Activated CD8-positive, alpha-beta memory T cell treated with anti-CD3 and anti-CD28 coated beads, Interleukin-2, amount 50 U/mL, for 1 hour (primary cell): ENCODE results near the gene FXR1.
"Not testable (repeated sequence)": the region's sequence is repeated elsewhere in the genome, so short reads cannot be mapped to it uniquely, and the experiment has no call there.

Experiments used
- DNase-seq: peaks from one replicate; pipeline ENCODE4 v3.0.0-alpha.2; 2020; ENCODE audit errors: extremely low read depth

Gene FXR1

DNA sequence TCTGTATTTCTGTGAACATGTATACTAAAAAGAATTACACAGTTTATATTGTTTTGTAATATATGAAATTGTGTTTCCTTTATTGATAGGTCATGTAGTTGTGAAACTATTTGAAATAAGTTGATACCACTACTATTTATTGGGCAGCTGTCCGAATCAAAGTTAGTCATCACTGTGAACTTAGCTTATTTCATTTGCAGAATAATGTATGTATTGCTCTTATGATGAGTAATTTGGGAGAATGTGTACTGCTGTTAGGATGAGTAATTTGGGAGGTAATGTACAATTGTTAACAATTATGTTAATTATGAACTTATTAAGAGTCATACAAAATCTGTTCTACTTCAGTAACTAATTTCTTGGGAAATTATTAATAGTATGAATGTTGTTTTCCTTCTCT, 22.2 kb downstream of the FXR1 start:
- no peak for DNase-seq

DNA sequence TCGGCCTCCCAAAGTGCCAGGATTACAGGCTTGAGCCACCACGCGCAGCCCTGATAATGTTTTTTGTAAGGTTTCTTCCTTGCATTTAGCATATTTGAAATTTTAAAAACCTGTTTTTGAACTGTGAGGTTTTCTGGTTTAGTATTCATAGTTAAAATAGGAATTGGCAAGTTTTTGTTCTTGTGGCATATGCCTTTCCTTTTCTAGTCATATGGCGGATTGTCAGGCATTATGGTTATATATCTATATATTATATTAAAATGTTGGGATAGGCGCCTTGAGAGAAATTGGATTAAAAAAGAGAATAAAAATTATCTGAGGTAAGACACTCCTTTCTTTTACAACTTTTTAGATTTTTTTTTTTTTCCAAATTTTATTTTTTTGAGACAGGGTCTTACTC, 28.4 kb downstream of the FXR1 start:
- DNase-seq: no peak

DNA sequence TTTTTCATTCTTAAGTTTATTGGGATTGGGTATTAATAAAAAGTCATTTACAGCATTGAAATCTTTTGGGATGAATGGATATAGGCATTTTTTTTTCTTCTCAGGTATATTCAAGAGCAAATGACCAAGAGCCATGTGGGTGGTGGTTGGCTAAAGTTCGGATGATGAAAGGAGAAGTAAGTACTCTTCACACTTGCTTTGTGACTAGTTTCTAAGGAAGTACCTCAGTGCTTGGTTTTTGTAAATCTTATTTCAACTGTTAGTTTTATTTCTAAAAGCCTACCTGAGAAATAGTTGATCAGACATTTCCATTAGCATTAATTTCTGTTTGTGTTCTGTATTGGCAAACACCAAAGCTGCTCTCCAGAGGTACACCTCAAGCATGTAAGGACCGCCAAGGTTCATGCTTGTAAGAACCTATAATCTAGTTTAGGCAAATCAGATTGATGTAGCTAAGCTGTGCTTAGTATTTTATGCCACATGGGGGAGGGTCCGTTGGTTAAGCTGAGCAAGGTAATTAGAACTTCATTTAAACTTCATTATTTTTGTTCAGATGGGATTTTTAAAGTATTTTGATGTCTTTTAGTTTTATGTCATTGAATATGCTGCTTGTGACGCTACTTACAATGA, 35.4 kb downstream of the FXR1 start:
- DNase-seq: no peak

DNA sequence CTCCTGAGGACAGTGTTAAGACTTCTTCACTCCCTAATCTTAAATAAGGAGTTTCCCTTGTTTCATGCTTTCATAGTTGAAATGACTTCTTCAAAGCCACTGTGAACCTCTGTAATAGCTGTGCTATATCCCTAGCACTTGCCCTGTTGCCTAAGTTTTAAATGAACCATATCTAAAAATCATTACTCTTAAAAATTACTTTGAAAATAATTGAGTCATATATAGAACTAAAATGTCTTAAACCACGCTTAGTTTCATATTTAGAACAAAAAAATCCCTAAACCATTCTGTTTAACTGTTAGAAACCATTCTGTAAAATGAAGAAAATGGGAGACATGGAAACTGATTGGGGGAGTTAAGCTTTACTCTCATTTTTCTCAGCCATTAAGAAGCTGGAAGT, 47.2 kb downstream of the FXR1 start:
- DNase-seq: no peak

DNA sequence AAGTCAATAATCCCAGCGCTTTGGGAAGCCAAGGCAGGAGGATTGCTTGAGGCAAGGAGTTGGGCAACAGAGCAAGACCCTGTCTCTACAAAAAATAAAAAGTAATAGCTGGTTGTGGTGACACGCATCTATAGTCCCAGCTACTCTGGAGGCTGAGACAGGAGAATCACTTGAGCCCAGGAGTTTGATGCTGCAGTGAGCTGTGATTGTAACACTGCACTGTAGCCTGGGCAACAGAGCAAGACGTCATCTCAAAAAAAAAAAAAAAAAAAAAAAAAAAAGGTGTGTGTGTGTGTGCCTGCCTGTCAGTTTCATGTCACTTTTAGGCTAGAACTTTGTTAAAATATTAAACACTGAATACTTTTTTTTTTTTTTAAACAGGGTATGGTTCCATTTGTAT, 48.6 kb downstream of the FXR1 start:
- no peak for DNase-seq

DNA sequence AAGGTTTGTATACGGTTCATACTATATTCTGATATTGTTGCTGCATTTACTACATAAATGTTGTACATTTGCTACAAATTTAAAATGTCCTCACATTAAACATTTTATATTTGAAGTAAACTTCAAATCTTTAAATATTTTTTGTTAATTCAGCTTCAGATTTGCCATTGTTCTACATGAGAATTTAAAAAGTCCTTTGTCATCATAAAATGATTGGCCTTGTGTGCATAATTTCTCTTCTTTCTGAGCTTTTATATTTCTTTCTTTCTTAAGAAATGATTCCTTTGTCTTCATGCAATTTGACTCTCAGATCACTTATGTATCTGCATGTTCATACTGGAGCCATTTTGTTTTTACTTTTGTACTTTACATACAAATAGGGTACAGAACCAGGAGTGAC, 49.1 kb downstream of the FXR1 start:
- no peak for DNase-seq

DNA sequence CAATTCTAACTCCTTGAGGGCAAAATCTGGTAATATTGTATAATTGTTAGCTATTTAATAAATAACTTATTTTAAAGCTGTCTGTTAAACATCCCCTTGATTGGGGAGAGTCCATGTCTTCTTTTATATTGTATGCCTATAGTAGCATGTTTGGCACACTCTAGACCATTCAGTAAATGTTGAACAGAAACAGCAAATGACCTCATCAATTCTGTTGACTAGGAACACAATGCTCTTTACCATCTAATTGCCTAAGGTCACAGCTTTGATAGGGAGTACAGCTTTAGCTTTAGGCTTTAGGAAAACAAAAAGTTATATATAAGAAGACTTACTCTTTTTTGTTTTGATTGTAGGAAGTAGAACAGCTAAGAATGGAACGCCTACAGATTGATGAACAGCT, 50.1 kb downstream of the FXR1 start:
- DNase-seq: no peak

DNA sequence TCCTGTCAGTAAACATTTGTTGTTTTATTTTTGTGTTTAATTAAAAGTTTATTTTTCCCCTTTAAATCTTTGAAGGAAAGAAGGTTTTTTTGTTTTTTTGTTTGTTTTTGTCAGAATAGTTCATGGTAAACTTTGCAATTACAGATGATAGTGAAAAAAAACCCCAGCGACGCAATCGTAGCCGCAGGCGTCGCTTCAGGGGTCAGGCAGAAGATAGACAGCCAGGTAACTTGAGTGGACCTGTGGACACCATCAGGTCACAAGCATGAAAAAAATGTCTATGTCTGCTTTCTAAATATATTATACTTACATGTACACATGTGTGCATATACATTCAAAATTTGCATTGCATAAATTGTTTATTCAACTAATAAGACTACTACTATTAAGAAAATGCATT, 58.5 kb downstream of the FXR1 start:
- DNase-seq: no peak

DNA sequence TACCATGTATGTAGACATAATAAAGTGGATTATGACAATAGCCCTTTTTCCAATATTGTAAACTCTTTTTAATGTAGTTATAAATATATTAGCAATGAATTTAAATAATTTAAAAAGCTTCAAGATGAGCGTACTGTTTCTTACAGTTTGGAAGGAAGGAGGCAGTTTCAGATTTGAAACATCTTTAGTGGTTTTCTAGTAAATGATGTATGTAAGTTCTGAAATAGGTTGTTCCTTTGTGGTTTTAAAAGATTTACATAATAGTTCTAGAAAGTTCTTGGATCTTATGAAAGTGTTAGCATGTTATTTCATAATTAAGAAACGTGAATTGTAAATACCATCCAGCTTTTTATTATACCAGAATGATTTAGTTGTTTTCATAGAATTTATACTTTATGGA, 61.1 kb downstream of the FXR1 start:
- no peak for DNase-seq

DNA sequence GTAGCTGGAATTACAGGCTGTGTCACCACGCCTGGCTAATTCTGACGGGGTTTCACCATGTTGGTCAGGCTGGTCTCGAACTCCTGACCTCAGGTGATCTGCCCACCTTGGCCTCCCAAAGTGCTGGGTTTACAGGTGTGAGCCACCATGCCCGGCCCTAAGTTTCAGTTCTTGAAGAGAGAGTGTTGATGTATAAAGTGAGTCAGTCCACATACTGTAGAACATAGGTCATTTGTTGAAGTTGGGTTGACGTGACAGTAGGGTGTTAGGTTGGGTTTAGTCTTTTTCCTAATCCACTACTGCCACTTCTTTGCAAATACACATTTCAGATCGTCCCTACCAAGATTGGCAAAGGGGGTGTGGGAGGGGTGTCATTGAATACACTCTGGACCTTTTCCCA, 61.8 kb downstream of the FXR1 start:
- no peak for DNase-seq

DNA sequence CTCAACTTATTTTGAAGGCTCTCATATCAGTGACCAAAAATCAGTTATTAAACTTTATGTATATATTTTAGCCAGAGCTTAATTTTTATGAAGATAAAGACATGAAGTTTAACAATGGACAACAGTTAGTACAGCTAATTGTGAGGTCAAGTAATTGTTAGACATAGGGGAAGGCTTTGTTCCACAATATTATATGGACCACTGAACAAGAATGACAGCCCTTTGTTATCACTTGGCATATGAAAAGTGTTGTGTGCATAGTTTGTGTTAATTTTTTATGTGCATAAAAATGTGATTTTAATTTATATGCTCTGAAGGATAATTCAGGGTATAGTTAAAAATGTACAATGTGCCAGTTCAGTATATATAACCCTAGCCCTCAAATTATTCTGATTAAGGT, 65.0 kb downstream of the FXR1 start:
- DNase-seq: no peak

DNA sequence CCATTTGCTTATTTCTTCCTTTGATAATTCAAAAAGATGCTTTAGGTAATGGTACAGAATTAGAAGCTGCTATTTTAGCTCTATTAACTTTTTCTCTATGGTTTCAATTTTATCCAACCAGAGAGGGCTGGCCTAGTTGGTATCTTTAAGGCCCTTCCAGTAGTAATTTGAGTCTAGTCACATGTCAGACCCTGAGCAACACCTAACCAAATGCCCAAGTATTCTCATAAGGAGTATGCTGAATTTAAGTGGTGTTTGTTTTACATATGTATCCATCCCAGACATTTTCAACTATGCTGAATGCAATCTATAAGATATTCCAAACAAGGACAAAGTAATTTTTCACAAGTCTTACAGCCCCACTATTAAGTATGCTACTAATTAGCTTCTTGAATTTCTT, 67.5 kb downstream of the FXR1 start:
- DNase-seq: no peak

DNA sequence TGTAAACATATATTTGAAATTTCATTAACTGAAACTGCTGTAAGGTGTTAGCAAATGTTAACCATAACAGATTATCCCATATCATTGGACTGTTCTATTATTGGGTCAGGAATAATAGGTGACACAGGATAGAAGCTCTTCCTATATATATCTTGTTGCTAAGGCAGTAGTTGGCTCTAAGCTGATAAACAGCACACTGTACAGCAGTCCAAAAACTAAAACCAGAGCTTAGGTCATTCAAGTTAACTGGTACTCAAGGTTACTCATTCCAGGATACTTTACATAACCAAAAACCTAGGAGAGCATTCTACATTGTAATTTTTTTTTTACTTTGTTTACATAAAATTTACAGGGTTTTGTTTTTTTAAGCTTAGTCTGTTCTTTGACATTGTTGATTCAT, 68.1 kb downstream of the FXR1 start:
- no peak for DNase-seq

DNA sequence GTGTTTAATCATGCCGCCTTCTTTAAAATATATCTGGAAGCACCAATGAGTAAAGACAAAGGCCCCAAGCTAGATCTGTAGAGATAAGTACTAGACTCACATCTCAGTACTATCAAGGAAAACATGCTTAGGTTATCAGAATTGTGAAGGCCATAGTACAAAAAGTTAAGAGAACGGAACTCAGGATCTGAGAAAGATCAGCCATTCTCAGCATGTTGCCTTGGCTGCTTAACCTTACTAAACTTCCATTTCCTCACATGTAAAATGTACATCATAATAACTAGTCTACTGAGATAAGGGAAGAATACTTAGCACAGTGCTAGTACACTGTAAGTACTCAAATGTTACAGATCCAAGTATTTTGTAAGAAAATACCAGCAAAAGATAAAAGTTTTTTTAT, 69.4 kb downstream of the FXR1 start:
- no peak for DNase-seq

DNA sequence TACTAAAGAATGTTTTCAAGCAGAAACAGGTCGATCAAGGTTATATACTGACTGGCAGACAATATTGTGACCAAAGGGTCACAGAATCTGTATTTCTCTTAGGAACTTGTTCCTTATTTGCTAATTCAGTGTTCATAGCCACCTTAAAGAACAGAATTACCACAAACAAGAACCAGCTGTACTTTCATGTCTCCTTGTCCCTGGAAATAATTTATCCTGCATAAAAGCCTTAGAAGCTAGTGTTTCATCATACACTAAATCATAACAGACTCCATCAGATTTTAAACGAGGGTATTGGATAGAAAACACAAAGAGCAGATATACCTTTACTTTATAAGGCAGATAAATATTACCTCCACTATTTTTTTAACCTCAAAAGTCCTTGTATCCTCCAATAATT, 70.7 kb downstream of the FXR1 start:
- DNase-seq: no peak

DNA sequence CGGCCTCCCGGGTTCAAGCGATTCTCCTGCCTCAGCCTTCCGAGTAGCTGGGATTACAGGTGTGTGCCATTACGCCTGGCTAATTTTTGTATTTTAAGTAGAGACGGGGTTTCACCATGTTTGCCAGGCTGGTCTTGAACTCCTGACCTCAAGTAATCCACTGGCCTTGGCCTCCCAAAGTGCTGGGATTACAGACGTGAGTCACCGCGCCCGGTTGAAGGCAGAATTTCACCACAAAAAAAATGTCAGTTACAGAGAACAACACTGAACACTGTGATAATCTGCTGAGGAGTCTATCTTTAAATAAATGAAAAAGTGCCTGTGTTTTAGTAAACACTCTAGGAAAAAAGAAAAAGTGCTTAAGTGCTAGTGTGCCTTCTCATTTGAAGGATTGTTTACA, 73.9 kb downstream of the FXR1 start:
- not testable (repeated sequence) for DNase-seq

DNA sequence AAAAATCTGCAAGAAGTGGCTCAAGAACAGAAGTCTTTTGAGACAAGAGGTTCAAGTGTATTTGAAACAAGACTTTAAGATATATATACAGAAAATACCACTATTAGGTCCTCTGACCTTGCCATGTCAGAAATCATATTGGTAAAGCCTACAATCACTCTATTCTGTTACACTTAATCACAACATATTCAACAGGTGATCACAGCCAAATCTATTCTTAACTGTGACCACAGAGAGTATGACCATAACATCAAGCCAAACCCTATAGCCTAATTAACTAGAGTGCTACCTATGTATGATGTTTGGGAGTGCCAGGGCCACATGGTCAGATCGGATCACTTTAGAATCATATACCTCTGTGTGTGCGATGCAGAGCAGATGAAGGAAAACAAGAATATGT, 74.9 kb downstream of the FXR1 start:
- no peak for DNase-seq

DNA sequence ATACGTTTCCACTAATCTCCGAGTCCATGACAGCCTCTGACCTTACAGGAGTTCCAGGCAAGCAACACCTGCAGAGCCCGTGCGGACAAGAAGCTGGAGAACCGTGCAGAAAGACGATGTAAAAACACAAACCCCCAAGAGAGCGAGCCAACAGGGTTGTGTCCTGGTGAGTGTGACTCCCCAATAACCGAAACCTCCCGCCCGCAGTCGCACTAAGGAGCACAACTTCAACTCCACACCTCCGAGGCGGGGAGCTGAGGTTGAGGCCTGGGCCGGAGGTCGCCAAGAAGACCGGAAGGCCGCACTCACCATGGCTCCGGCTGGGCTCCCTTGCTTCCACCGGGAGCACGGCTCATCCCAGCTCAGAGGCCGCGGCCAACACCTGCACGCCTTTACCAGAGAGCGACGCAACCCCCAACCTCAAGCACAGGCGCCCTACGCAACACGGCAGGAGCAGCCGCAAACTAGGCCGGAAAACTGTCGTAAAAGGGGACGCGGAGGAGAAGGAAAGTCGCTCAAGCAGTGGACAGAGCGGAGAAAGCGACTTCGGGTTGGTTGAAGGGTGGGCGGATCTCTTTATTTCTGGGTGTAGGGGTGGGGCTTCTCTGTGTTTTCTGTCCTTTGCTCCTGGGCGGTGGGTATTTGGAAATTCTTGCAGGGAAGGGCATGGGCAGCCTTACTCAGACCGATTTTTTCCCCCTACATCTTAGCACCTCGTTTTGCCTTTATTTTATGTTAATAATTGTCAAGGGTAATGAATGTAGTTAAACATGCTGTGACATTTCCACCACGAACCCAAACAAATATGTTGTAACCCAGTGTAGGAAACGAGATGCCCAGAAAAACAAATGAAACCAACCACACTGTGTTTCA, 77.1 kb downstream of the FXR1 start, which contains the start of gene DNAJC19:
TSS of gene DNAJC19 (minus strand) at position 446 of the 873 bp plus-strand sequence. CDS start at position 312, 134 bp downstream.
- DNase-seq: peak; percentile 83

DNA sequence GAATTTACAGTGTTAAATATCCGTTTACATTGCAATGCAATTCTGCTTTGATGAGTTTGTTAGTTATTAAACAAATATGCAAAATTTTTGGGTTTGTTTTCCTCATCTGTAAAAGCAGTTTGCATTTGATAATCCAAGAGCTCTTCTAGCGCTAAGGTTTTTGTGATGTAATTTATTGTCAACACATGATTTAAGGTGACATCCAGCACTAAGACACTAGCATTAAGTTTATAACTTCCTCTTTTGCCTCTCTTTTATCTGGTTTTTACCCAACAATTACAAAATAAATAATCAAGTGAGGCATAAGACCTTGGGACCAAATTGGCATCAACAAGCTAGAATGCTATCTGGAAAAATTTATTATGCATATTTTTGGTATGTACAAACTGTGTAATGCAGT, 78.0 kb downstream of the FXR1 start:
- no peak for DNase-seq

DNA sequence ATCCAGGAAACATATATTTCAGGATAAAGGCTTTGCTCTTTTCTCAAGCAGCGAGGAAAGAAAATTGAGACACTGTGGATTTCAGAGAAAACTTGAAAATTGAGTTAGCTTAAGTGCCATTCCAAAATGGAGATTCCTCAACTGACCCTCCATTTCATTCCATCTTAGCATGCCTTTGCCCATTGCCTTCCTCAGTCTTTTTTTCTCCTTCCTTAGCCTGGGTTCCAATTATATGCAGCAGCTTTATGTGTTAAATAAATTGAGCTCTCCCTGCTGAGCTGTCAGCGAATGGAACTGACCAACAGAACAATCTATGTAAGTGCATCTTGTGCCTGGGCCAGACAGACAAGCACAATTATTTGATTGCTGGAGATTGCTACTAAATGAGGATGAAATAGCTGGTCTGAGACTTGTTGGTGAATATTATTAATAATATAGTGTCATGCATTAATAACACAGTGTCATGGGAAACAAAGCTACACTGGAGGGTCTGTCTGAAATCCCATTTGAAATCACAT, 84.0 kb downstream of the FXR1 start:
- no peak for DNase-seq

DNA sequence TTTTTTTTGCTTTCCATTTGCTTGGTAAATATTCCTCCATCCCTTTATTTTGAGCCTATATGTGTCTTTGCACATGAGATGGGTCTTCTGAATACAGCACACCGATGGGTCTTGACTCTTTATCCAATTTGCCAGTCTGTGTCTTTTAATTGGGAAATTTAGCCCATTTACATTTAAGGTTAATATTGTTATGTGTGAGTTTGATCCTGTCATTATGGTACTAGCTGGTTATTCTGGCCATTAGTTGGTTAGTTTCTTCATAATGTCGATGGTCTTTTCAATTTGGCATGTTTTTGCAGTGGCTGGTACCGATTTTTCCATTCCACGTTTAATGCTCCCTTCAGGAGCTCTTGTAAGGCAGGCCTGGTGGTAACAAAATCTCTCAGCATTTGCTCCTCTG, 89.9 kb downstream of the FXR1 start:
- not testable (repeated sequence) for DNase-seq

DNA sequence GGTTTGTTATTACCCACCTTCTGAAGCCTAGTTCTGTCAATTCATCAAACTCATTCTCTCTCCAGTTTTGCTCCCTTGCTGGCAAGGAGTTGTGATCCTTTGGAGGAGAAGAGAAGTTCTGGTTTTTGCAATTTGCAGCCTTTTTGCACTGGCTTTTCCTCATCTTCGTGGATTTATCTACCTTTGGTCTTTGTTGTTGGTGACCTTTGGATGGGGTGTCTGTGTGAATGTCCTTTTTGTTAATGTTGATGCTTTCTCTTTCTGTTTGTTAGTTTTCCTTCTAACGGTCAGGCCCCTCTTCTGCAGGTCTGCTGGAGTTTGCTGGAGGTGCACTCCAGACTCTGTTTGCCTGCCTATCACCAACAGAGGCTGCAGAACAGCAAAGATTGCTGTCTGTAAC, 91.0 kb downstream of the FXR1 start:
- DNase-seq: not testable (repeated sequence)

DNA sequence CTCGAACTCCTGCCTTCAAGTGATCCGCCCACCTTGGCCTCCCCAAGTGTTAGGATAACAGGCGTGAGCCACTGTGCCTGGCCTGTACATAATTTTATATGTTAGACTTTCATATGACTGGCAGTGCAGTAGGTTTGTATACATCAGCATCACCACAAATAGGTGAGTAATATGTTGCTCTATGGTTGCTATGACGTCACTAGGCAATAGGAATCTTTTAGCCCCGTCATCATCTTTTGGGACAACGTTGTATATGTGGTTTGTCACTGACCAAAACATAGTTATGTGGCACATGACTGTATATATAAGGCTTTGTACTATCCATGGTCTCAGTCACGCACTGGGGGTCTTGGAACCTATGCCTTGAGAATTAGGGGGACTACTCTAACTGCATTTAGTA, 94.1 kb downstream of the FXR1 start:
- no peak for DNase-seq
